ENCODE data around the gene VDR.

The VDR gene

DNA sequence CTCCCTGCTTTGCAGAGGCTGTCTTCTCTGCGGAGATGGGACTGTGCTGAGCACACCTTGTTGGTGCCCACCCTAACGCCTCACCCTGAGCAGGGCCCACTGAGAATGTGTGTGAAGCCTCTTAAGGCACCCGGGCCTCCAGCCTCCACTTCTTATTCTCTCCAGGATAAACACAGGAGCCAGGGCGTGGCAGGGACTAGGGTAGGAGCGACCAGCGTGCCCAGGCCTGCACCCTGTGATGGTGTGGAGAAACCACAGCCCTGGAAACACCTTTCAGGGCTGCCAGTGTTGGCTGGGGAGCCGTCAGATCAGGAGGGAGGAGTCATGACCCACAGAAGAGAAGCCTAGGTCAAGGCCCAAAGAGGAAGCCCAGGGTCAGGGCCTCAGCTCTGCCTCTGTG, 41.3 kb downstream of the VDR start:
- Mint-ChIP-seq H3K36me3 (ENCODE audit: low read depth) (peaks cover 53% of the 10 kb centered on the region), H3K4me1 (ENCODE audit: low read depth) (peaks cover 52% of the 10 kb centered on the region), H3K27ac (peak overlapping the region; percentile 31), H3K9me3 (no peaks in the 10 kb centered on the region), H3K27me3 (ENCODE audit: low read depth) (no peaks in the 10 kb centered on the region), H3K4me3 (no peak overlapping the region)
- no peak for DNase-seq (ENCODE audit: low spot score)

- no peak overlapping the region for H3K27ac Mint-ChIP-seq
- H3K4me1 Mint-ChIP-seq (ENCODE audit: low read depth) = peaks cover 49% of the 10 kb centered on the region
- peaks cover 52% of the 10 kb centered on the region for H3K36me3 Mint-ChIP-seq (ENCODE audit: low read depth)
These were observed 41.9 kb downstream of the VDR start for GRCh38 chr12:47862881-47863280.

DNA sequence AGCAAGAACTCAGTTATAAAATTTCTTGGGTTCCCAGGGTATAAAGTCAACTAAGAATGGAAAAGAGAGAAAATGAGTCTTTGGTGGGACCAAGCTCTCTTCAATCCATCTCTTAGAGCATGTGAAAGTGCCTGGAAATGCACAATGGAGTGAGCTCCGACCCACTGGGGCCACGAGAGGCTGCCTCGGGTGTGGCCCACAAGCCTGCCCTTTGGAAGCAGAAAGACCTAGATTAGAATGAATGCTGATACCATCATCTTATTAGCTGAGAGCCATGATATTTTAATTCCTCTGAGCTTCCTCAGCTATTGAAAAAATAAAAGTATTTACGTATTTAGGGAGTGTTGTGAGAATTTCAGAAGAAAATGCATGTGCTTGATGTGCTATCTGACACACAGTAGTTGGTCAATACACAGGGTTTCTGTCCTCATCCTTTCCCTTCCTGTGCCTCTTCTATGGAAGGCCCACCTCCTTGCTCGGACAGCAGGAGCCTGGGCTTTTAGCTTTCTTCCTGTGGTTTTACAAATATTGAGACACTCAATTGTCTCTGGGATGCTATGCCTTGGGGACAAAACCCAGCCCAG, 42.5 kb downstream of the VDR start:
- Mint-ChIP-seq H3K4me1 (ENCODE audit: low read depth) (peaks cover 43% of the 10 kb centered on the region), H3K36me3 (ENCODE audit: low read depth) (peaks cover 51% of the 10 kb centered on the region), H3K9me3 (no peaks in the 10 kb centered on the region), H3K4me3 (no peak overlapping the region), H3K27me3 (ENCODE audit: low read depth) (no peaks in the 10 kb centered on the region), H3K27ac (no peak overlapping the region)
- no peak for DNase-seq (ENCODE audit: low spot score)

More at GRCh38 chr12:47862881-47863280, 41.9 kb downstream of the VDR start:
- no peak overlapping the region for H3K4me3 Mint-ChIP-seq
- no peaks in the 10 kb centered on the region for H3K27me3 Mint-ChIP-seq (ENCODE audit: low read depth)
- DNase-seq (ENCODE audit: low spot score) = no peak
- no peaks in the 10 kb centered on the region for H3K9me3 Mint-ChIP-seq

DNA sequence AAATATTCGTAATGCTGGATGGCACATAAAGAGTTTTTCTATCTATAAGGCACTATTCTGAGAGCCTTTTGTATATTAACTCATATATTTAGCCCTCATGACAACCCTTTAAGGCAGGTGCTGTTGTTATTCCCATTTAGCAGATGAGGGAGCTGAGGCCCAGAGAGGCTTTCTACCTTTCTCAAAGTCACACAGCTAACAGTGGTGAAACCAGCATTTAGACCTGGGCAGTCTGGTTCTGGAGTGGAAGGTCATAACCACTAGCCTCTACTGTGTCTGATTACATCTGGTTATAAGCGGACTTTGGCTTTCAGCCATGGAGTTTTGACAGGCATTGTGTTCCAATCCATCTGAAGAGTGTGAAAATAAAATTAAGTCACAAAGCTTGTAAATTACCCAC, 43.9 kb downstream of the VDR start:
- no peaks in the 10 kb centered on the region for H3K27me3 Mint-ChIP-seq (ENCODE audit: low read depth)
- H3K9me3 Mint-ChIP-seq = no peaks in the 10 kb centered on the region
- H3K4me3 Mint-ChIP-seq = no peak overlapping the region
- H3K27ac Mint-ChIP-seq = peak overlapping the region; percentile 65
- H3K36me3 Mint-ChIP-seq (ENCODE audit: low read depth) = peaks cover 53% of the 10 kb centered on the region
- DNase-seq (ENCODE audit: low spot score) = no peak
- H3K4me1 Mint-ChIP-seq (ENCODE audit: low read depth) = peaks cover 41% of the 10 kb centered on the region

DNA sequence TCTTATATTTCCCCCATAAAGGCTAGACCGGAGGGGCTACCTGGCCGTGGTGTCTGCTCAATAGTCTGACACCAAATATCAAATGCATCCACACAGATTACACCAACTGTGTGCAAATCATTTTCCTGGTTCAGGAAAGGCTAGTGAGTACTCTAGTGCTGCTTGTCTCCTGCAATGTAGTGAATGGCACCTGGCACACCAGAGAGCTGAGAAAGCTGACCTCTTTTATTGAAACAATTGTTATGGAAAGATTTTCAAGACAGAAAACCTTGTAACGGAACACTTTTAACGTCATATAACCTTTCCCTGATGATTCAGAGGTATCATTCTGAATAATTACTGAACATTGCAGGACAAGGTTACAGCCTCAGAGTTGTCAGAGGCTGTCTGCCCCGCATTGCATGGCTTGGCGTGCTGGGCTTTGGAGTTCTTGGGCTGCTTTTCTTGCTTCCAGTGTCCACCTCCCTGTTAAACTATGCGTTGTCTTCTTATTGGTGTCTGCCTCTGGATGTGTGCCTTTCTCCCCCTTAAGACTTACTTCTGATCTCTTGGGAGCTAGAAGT, 44.4 kb downstream of the VDR start:
- Mint-ChIP-seq H3K36me3 (ENCODE audit: low read depth) (peaks cover 52% of the 10 kb centered on the region), H3K27ac (peak overlapping the region; percentile 65)
- peak; percentile 54 for DNase-seq (ENCODE audit: low spot score)

DNA sequence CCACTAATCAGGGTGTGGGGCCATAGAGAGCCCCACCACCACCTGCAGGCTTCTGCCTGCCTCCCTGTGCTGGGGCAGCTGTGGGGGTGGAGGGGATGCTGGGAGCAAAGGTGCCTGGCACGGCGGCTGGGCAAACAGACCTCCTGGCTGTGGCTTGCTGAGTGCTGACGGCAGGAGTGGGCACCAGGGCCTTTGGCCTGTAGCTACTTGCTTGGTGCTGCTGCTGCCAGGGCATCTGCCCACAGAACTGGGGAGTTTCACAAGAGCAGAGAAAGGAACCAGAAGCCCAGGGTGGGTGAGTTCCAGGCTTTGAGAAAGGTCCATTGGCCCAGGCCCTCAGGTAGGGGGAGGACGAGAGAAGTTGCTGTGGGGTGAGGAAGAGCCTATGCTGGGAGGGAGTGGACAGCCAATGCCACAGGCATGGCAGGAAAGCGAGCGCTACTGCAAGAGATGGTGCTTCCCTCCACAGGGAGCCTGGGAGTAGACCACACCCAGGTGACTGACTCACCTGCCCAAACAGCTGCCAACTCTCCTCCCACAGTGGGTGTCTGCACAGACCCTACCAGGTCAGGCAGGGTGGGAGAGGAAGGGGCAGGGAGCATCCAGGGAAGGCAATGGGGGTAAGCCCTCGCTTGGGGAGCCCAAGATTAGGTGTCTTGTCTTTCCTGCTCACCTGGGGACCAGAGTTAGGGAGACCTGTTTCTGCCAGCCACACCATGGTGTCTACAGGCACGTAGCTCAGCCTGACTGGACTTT, 46.1 kb downstream of the VDR start:
- no peak overlapping the region for H3K4me3 Mint-ChIP-seq
- H3K27me3 Mint-ChIP-seq (ENCODE audit: low read depth) = no peaks in the 10 kb centered on the region
- H3K27ac Mint-ChIP-seq = no peak overlapping the region
- H3K36me3 Mint-ChIP-seq (ENCODE audit: low read depth) = peaks cover 44% of the 10 kb centered on the region
- H3K4me1 Mint-ChIP-seq (ENCODE audit: low read depth) = peaks cover 28% of the 10 kb centered on the region
- DNase-seq (ENCODE audit: low spot score) = no peak
- no peaks in the 10 kb centered on the region for H3K9me3 Mint-ChIP-seq

More for the DNA sequence above, 44.4 kb downstream of the VDR start:
- Mint-ChIP-seq H3K4me1 (ENCODE audit: low read depth) (peaks cover 41% of the 10 kb centered on the region), H3K9me3 (no peaks in the 10 kb centered on the region), H3K27me3 (ENCODE audit: low read depth) (no peaks in the 10 kb centered on the region), H3K4me3 (no peak overlapping the region)

GRCh38 chr12:47856721-47857575, 47.8 kb downstream of the VDR start:
- H3K9me3 Mint-ChIP-seq = no peaks in the 10 kb centered on the region
- no peak for DNase-seq (ENCODE audit: low spot score)
- H3K27me3 Mint-ChIP-seq (ENCODE audit: low read depth) = no peaks in the 10 kb centered on the region
- H3K4me3 Mint-ChIP-seq = no peak overlapping the region
- no peak overlapping the region for H3K27ac Mint-ChIP-seq
- peaks cover 48% of the 10 kb centered on the region for H3K36me3 Mint-ChIP-seq (ENCODE audit: low read depth)
- H3K4me1 Mint-ChIP-seq (ENCODE audit: low read depth) = peaks cover 27% of the 10 kb centered on the region

- H3K36me3 Mint-ChIP-seq (ENCODE audit: low read depth) = peaks cover 46% of the 10 kb centered on the region
- H3K9me3 Mint-ChIP-seq = no peaks in the 10 kb centered on the region
- H3K27me3 Mint-ChIP-seq (ENCODE audit: low read depth) = no peaks in the 10 kb centered on the region
- no peak overlapping the region for H3K4me3 Mint-ChIP-seq
- H3K27ac Mint-ChIP-seq = no peak overlapping the region
- no peak for DNase-seq (ENCODE audit: low spot score)
- H3K4me1 Mint-ChIP-seq (ENCODE audit: low read depth) = peaks cover 21% of the 10 kb centered on the region
These were observed 48.7 kb downstream of the VDR start for GRCh38 chr12:47856094-47856493.

GRCh38 chr12:47855502-47855901, 49.3 kb downstream of the VDR start:
- Mint-ChIP-seq H3K4me1 (ENCODE audit: low read depth) (peaks cover 17% of the 10 kb centered on the region), H3K27me3 (ENCODE audit: low read depth) (no peaks in the 10 kb centered on the region), H3K4me3 (no peak overlapping the region), H3K9me3 (no peaks in the 10 kb centered on the region), H3K27ac (no peak overlapping the region), H3K36me3 (ENCODE audit: low read depth) (peaks cover 45% of the 10 kb centered on the region)
- no peak for DNase-seq (ENCODE audit: low spot score)

GRCh38 chr12:47854531-47854930, 50.3 kb downstream of the VDR start:
- H3K4me1 Mint-ChIP-seq (ENCODE audit: low read depth) = peaks cover 12% of the 10 kb centered on the region
- H3K36me3 Mint-ChIP-seq (ENCODE audit: low read depth) = peaks cover 45% of the 10 kb centered on the region
- no peak overlapping the region for H3K4me3 Mint-ChIP-seq
- no peaks in the 10 kb centered on the region for H3K9me3 Mint-ChIP-seq
- no peak overlapping the region for H3K27ac Mint-ChIP-seq
- DNase-seq (ENCODE audit: low spot score) = no peak
- H3K27me3 Mint-ChIP-seq (ENCODE audit: low read depth) = no peaks in the 10 kb centered on the region

DNA sequence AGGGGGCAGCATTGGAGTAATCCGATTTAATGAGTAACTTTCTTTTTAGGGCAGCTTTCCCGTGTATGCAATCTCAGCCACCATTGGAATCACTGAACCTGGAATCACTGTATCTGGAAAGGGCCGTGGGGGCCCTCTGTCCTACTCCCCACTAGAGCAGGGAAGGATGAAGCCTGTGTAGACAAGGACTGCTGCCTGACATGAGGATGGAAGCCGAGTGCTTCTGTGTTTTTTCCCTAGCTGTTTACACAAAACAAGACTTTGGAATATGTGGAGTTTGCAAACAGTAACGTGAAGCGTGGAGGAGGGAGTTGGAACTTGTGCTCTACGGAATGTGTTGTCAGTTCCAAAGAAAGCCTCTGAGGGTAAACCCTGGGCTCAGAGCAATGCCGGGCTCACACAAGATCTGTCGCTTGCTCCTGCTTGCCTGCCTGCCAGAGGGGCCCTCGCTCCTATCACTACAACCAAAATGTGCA, 52.7 kb downstream of the VDR start:
- peaks cover 36% of the 10 kb centered on the region for H3K36me3 Mint-ChIP-seq (ENCODE audit: low read depth)
- H3K4me3 Mint-ChIP-seq = no peak overlapping the region
- peaks cover 6% of the 10 kb centered on the region for H3K4me1 Mint-ChIP-seq (ENCODE audit: low read depth)
- H3K27me3 Mint-ChIP-seq (ENCODE audit: low read depth) = no peaks in the 10 kb centered on the region
- H3K9me3 Mint-ChIP-seq = no peaks in the 10 kb centered on the region
- no peak overlapping the region for H3K27ac Mint-ChIP-seq
- DNase-seq (ENCODE audit: low spot score) = no peak

DNA sequence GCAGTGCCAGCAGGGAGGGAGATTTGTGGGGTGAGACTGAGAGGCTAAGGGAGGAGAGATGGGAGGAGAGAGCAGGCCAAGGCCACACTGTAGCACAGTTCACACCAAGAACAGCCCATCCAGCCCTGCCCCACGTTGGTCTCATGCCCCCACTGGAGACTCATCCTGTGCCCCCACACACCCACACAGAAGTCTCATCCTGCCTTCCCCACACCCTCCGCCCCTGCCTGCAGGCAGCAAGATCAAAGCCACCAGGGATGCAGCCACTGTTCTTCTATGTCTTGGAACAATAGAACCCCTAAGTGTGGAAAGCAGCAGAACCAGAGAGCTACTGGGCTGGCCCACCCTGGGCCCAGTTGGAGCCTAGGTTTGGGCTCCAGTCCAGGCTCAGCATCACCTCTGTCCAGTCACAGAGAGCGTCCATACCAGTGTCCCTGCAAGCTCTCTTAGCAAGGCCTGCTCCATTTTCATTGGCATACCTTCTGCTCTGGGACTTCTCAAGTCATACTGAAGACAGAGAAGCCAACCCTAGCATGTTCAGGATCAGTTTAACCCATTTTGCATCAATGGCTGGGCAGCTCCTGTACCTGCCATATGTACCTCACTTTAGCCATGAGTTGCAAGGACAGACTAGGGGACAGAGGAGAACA, 53.4 kb downstream of the VDR start:
- Mint-ChIP-seq H3K36me3 (ENCODE audit: low read depth) (peaks cover 33% of the 10 kb centered on the region), H3K27me3 (ENCODE audit: low read depth) (no peaks in the 10 kb centered on the region), H3K27ac (peak overlapping the region; percentile 44)

More for the DNA sequence above, 53.4 kb downstream of the VDR start:
- Mint-ChIP-seq H3K4me3 (no peak overlapping the region), H3K9me3 (no peaks in the 10 kb centered on the region), H3K4me1 (ENCODE audit: low read depth) (peaks cover 6% of the 10 kb centered on the region)
- DNase-seq (ENCODE audit: low spot score) = no peak

Data from T-helper 2 cell treated with Interferon-gamma antibody and Interleukin-4, amounts not matched to agents 5 μg/mL and 100 μg/mL, for 36 hours (primary cell).